Ishikawa (cell line): Measurements from ENCODE around the gene CGREF1.

ENCODE experiments used
- CEBPB ChIP-seq: IDR thresholded peaks from 2 replicates; pipeline ENCODE4 v1.6.1; 2012
- CREB1 ChIP-seq: IDR thresholded peaks from 2 replicates; pipeline ENCODE4 v1.6.1; 2012; ENCODE audit warnings: low read depth
- EGR1 ChIP-seq: IDR thresholded peaks from 2 replicates; pipeline ENCODE4 v1.6.1; 2012
- EP300 ChIP-seq: IDR thresholded peaks from 2 replicates; pipeline ENCODE4 v1.6.1; 2012; ENCODE audit warnings: borderline replicate concordance
- NFIC ChIP-seq: IDR thresholded peaks from 2 replicates; pipeline ENCODE4 v1.6.1; 2012
- RAD21 ChIP-seq: IDR thresholded peaks from 2 replicates; pipeline ENCODE4 v1.6.1; 2012; ENCODE audit warnings: low read depth
- REST ChIP-seq: IDR thresholded peaks from 2 replicates; pipeline ENCODE4 v1.6.1; 2012; ENCODE audit warnings: low read depth, mild to moderate bottlenecking
- TAF1 ChIP-seq: IDR thresholded peaks from 2 replicates; pipeline ENCODE4 v1.6.1; 2012; ENCODE audit warnings: low read depth, mild to moderate bottlenecking
- TCF12 ChIP-seq: IDR thresholded peaks from 2 replicates; pipeline ENCODE4 v1.6.1; 2012; ENCODE audit warnings: low read depth
- TEAD4 ChIP-seq: IDR thresholded peaks from 2 replicates; pipeline ENCODE4 v1.6.1; 2012
- USF1 ChIP-seq: IDR thresholded peaks from 2 replicates; pipeline ENCODE4 v1.6.1; 2012
- YY1 ChIP-seq: IDR thresholded peaks from 2 replicates; pipeline ENCODE4 v1.6.1; 2012; ENCODE audit warnings: low read depth
- ZBTB7A ChIP-seq: IDR thresholded peaks from 2 replicates; pipeline ENCODE4 v1.6.1; 2012; ENCODE audit warnings: low read depth
- TF ChIP-seq, protein P1 (sequence below): IDR thresholded peaks from 2 replicates; pipeline ENCODE4 v1.6.1; 2012

The CGREF1 gene

GRCh38 chr2:27128668-27129571 lies 10.0 kb upstream of the CGREF1 start:
- TF ChIP-seq NFIC, result no peak
- no peak for TF ChIP-seq CEBPB
- TF ChIP-seq EGR1, result no peak

DNA sequence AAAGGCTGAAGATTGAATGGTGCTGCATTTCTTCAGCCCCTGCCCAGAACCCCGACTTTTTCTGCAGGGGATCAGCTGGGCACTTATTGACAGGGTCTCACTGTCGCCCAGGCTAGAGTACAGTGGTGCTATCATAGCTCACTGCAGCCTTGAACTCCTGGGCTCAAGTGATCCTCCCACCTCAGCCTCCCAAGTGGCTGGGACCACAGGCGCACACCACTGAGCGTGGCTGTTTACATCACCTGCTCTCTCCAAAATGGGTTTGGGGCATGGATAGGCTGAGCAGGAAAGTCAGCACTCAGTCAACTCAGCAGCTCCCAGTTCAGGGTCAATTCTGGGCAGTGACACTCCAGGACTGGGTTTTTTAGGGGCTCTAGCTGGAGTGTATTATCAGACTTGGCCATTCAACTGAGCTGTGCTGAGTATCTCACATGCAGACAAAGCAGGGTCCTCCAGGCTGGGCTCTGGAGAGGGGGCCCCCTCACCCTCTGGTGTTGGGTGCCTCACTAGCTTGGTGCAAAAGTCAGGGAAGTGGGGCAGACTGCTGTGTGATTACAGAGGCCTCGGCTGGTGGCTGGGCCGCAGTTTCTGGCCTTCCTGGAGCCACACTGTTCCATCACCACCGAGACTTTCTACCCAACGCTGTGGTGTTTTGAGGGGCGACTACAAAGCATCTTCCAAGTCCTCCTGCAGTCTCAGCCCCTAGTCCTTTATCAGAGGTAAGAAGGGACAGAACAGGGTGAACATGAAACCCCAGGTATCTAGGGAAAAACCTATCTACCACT lies 9.1 kb upstream of the CGREF1 start:
- TF ChIP-seq ZBTB7A (no peak), YY1 (no peak), USF1 (no peak), NFIC (no peak), CREB1 (no peak), TCF12 (no peak), EP300 (no peak), RAD21 (no peak), TEAD4 (no peak), REST (no peak), TAF1 (no peak)
- TF ChIP-seq, protein P1, sequence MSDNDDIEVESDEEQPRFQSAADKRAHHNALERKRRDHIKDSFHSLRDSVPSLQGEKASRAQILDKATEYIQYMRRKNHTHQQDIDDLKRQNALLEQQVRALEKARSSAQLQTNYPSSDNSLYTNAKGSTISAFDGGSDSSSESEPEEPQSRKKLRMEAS, result no peak

DNA sequence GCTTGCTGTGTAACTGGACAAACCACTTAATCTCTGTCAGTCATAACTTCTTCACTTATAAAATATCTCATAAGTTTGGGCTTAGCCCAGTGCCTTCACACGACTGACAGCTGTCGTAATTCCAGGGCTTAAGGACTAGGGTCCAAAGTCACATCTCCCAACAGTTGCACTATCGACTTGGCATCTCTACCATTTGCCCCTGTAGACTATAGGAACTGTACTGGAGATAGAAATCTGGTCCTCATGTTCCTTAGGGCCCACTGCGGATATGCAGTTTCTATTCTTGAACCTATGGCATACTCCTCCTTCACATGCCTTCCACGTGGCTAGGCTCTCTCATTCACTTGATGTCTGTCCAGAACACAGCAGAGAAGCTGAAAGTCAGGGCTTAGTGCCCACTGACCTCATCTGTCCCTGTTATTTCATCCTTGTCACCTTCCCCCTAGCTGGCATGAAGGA lies 7.4 kb upstream of the CGREF1 start:
- TF ChIP-seq TEAD4 (no peak), TAF1 (no peak), EP300 (no peak), EGR1 (no peak), REST (no peak), NFIC (no peak)
- TF ChIP-seq, protein P1, result no peak

- TF ChIP-seq EP300 (no peak), REST (no peak), NFIC (no peak), RAD21 (no peak), TCF12 (no peak), TEAD4 (no peak)
Measured at GRCh38 chr2:27125104-27125503, 6.2 kb upstream of the CGREF1 start.
